DND-41 (cell line): ENCODE measurements around the gene ACR.

ENCODE experiments used
- EZH2 ChIP-seq: IDR thresholded peaks from 3 replicates; pipeline ENCODE4 v1.6.1; 2012; ENCODE audit warnings: borderline replicate concordance, low read depth, mild to moderate bottlenecking, moderate library complexity, low read length, inconsistent platforms; ENCODE audit not compliant: severe bottlenecking
- TF ChIP-seq, protein P1 (sequence below): IDR thresholded peaks from 2 replicates; pipeline ENCODE4 v1.5.1; 2012; ENCODE audit warnings: borderline replicate concordance, low read length, moderate library complexity, mild to moderate bottlenecking; ENCODE audit not compliant: poor library complexity, severe bottlenecking; ENCODE audit errors: extremely low read depth

DNA sequence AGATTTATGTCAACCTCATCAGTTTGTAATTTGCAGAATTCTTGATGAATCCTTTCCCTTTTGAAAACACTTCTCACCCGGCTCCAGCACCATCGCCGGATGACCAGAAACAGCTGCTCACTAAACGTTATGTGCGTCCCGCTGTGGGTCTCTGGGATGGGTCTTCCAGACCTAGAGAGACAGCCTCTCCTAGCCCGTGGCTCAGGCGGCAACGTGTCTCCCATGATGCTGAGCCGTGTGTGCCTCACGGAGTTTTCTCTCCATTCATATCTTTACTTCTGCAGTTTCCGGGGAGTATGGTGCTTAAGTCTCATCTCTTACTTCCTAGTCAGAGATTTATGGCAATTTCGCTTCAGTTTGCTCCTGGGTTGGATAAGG is 25.0 kb upstream of the ACR start:
- TF ChIP-seq, protein P1, sequence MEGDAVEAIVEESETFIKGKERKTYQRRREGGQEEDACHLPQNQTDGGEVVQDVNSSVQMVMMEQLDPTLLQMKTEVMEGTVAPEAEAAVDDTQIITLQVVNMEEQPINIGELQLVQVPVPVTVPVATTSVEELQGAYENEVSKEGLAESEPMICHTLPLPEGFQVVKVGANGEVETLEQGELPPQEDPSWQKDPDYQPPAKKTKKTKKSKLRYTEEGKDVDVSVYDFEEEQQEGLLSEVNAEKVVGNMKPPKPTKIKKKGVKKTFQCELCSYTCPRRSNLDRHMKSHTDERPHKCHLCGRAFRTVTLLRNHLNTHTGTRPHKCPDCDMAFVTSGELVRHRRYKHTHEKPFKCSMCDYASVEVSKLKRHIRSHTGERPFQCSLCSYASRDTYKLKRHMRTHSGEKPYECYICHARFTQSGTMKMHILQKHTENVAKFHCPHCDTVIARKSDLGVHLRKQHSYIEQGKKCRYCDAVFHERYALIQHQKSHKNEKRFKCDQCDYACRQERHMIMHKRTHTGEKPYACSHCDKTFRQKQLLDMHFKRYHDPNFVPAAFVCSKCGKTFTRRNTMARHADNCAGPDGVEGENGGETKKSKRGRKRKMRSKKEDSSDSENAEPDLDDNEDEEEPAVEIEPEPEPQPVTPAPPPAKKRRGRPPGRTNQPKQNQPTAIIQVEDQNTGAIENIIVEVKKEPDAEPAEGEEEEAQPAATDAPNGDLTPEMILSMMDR: no peak
- no peak for TF ChIP-seq EZH2
